H1 (cell line): ENCODE results near the gene PBX2. TPM values are rescaled to one million over a fixed set of nuclear protein-coding genes. Genes with fewer than 3 reads are reported as not detected.

Experiments used
- CTCF ChIA-PET: fragments of 300-600 bp; sonication (Branson Sonifier 250); formaldehyde crosslinking; loops from one replicate; lab custom pipeline; 2021; ENCODE audit not compliant: partially characterized antibody; lab: Charles Lee
- POLR2A ChIA-PET: fragments of 300-600 bp; sonication (Branson Sonifier 250); formaldehyde crosslinking; loops from one replicate; lab custom pipeline; 2021; ENCODE audit warnings: inconsistent platforms; ENCODE audit not compliant: partially characterized antibody; lab: Charles Lee
- DNase-seq, 2 experiments: peaks; one replicate each; pipeline versions ENCODE4 v3.0.0 to v3.0.0-alpha.2; 2010 to 2022; ENCODE audit warnings: low spot score in 2 of 2, low read depth in 1 of 2, mixed read lengths in 1 of 2
- FAIRE-seq: peaks from 2 replicates; lab custom pipeline; 2011; peaks lifted over from hg19 to GRCh38; lab: Jason Lieb, UNC
- H2AFZ ChIP-seq: 2 replicates; pipeline ENCODE4 v1.8.1; 2012; ENCODE audit warnings: low read length, inconsistent platforms
- H2AK5ac ChIP-seq: 2 replicates; pipeline ENCODE4 v1.6.1; 2013; ENCODE audit warnings: low read depth, low read length
- H2BK120ac ChIP-seq: replicated peaks from 2 replicates; pipeline ENCODE3; 2013; ENCODE audit warnings: low read depth, low read length, inconsistent platforms
- H2BK12ac ChIP-seq: 2 replicates; pipeline ENCODE4 v1.6.1; 2013; ENCODE audit warnings: low read depth, low read length
- H2BK15ac ChIP-seq: 2 replicates; pipeline ENCODE4 v1.6.1; 2013; ENCODE audit warnings: low read length
- H2BK20ac ChIP-seq: 2 replicates; pipeline ENCODE4 v1.6.1; 2013; ENCODE audit warnings: low read length
- H2BK5ac ChIP-seq: 2 replicates; pipeline ENCODE4 v1.6.1; 2013; ENCODE audit warnings: low read depth, low read length
- H3K14ac ChIP-seq: 2 replicates; pipeline ENCODE4 v1.6.1; 2013; ENCODE audit warnings: inconsistent platforms; ENCODE audit not compliant: insufficient read length
- H3K18ac ChIP-seq: 2 replicates; pipeline ENCODE4 v1.6.1; 2013; ENCODE audit warnings: low read length; ENCODE audit errors: extremely low read depth
- H3K23ac ChIP-seq: 2 replicates; pipeline ENCODE4 v1.6.1; 2013; ENCODE audit warnings: inconsistent platforms; ENCODE audit not compliant: insufficient read length
- H3K23me2 ChIP-seq: 2 replicates; pipeline ENCODE4 v1.6.1; 2013; ENCODE audit warnings: low read depth, low read length
- H3K27ac ChIP-seq: 2 replicates; pipeline ENCODE4 v1.6.1; 2011; ENCODE audit warnings: low read depth, low read length, inconsistent platforms
- H3K27me3 ChIP-seq, 4 experiments: replicated peaks in 1 of 4; 1 replicate in 1 of 4; 2 replicates in 3 of 4; pipeline versions ENCODE4 v1.6.1 to v1.8.1; 2011 to 2013; ENCODE audit warnings: low read length in 3 of 4, mild to moderate bottlenecking in 3 of 4, inconsistent platforms in 2 of 4, mixed read lengths in 2 of 4, moderate library complexity in 1 of 4; ENCODE audit not compliant: control insufficient read depth in 3 of 4, insufficient read depth in 3 of 4; ENCODE audit errors: extremely low read depth in 1 of 4
- H3K36me3 ChIP-seq, 4 experiments: 2 replicates each; pipeline versions ENCODE4 v1.6.1 to v1.8.1; 2011 to 2013; ENCODE audit warnings: mild to moderate bottlenecking in 4 of 4, low read length in 3 of 4, moderate library complexity in 2 of 4, control low read depth in 1 of 4, inconsistent platforms in 1 of 4; ENCODE audit not compliant: insufficient read depth in 4 of 4, control insufficient read depth in 2 of 4
- H3K4ac ChIP-seq: replicated peaks from 2 replicates; pipeline ENCODE3; 2013; ENCODE audit warnings: low read length, low read depth, mixed read lengths, inconsistent platforms; ENCODE audit not compliant: insufficient read length
- H3K4me1 ChIP-seq, 4 experiments: replicated peaks in 1 of 4; 1 replicate in 1 of 4; 2 replicates in 3 of 4; pipeline versions ENCODE4 v1.6.1 to v1.8.1; 2011 to 2013; ENCODE audit warnings: low read length in 3 of 4, inconsistent platforms in 2 of 4, mixed read lengths in 1 of 4; ENCODE audit not compliant: insufficient read depth in 4 of 4, control insufficient read depth in 3 of 4
- H3K4me2 ChIP-seq, 2 experiments: 2 replicates each; pipeline versions ENCODE4 v1.6.1 to v1.8.1; 2011 to 2013; ENCODE audit warnings: low read depth in 2 of 2, low read length in 2 of 2, control low read depth in 1 of 2, inconsistent platforms in 1 of 2, mild to moderate bottlenecking in 1 of 2; ENCODE audit not compliant: insufficient read depth in 1 of 2
- H3K4me3 ChIP-seq, 4 experiments: fragments of 200-600, 300-600 bp in 1 of 4; sonication (generic), shearing (Covaris generic), sonication (Bioruptor Twin) in 1 of 4; 2 replicates each; pipeline versions ENCODE4 v1.5.1 to v1.8.1; 2011 to 2016; ENCODE audit warnings: low read length in 4 of 4, low read depth in 3 of 4, control low read depth in 2 of 4, inconsistent platforms in 2 of 4, mild to moderate bottlenecking in 2 of 4, mixed read lengths in 1 of 4, moderate library complexity in 1 of 4; ENCODE audit not compliant: insufficient read depth in 2 of 4; ENCODE audit errors: extremely low read depth in 1 of 4
- H3K56ac ChIP-seq: replicated peaks from 2 replicates; pipeline ENCODE3; 2013; ENCODE audit warnings: low read depth, mild to moderate bottlenecking, mixed read lengths, low read length, inconsistent platforms; ENCODE audit not compliant: insufficient read length
- H3K79me1 ChIP-seq: 2 replicates; pipeline ENCODE4 v1.6.1; 2013; ENCODE audit warnings: low read depth, low read length, control low read depth
- H3K79me2 ChIP-seq, 2 experiments: 2 replicates each; pipeline versions ENCODE4 v1.6.1 to v1.8.1; 2012 to 2013; ENCODE audit warnings: low read length in 2 of 2, mild to moderate bottlenecking in 2 of 2, inconsistent platforms in 1 of 2; ENCODE audit not compliant: insufficient read depth in 2 of 2, control insufficient read depth in 1 of 2
- H3K9ac ChIP-seq, 4 experiments: replicated peaks in 1 of 4; 1 replicate in 1 of 4; 2 replicates in 3 of 4; pipeline versions ENCODE4 v1.6.1 to v1.8.1; 2011 to 2013; ENCODE audit warnings: low read depth in 3 of 4, low read length in 3 of 4, control low read depth in 2 of 4, mild to moderate bottlenecking in 2 of 4, moderate library complexity in 2 of 4, inconsistent platforms in 1 of 4; ENCODE audit errors: extremely low read depth in 1 of 4
- H3K9me3 ChIP-seq, 2 experiments: 2 replicates each; pipeline versions ENCODE4 v1.6.1 to v1.8.1; 2012 to 2013; ENCODE audit warnings: mild to moderate bottlenecking in 2 of 2, moderate library complexity in 2 of 2, control low read depth in 1 of 2, inconsistent platforms in 1 of 2, low read depth in 1 of 2, low read length in 1 of 2, mixed read lengths in 1 of 2; ENCODE audit not compliant: insufficient read depth in 2 of 2
- H4K20me1 ChIP-seq, 2 experiments: replicated peaks in 1 of 2; 2 replicates each; pipeline versions ENCODE3 to v1.8.1; 2011 to 2013; ENCODE audit warnings: inconsistent platforms in 2 of 2, low read length in 2 of 2, mild to moderate bottlenecking in 1 of 2; ENCODE audit not compliant: insufficient read depth in 2 of 2, control insufficient read depth in 1 of 2
- H4K5ac ChIP-seq: 2 replicates; pipeline ENCODE4 v1.6.1; 2013; ENCODE audit warnings: low read length, low read depth, mixed read lengths, inconsistent platforms; ENCODE audit not compliant: insufficient read length
- H4K8ac ChIP-seq: 2 replicates; pipeline ENCODE4 v1.8.0; 2013; ENCODE audit warnings: mild to moderate bottlenecking, moderate library complexity, low read length, inconsistent platforms; ENCODE audit not compliant: insufficient read depth; ENCODE audit errors: extremely low read depth
- H4K91ac ChIP-seq: replicated peaks from 2 replicates; pipeline ENCODE3; 2013; ENCODE audit warnings: low read length, mixed read lengths, inconsistent platforms; ENCODE audit not compliant: insufficient read length
- ASH2L ChIP-seq: fragments of 200-600, 300-600 bp; sonication (generic); IDR thresholded peaks from one replicate; pipeline ENCODE4 v1.7.1; 2017; ENCODE audit warnings: low read length
- BACH1 ChIP-seq: IDR thresholded peaks from 2 replicates; pipeline ENCODE4 v1.6.1; 2012; ENCODE audit warnings: low read length, improper control_type of control experiment
- CBX5 ChIP-seq: fragments of 300-800, 300-1000 bp; sonication (generic); IDR thresholded peaks from 2 replicates; pipeline ENCODE4 v1.7.1; 2016; ENCODE audit warnings: antibody characterized with exemption, low read length, low read depth
- CHD2 ChIP-seq: IDR thresholded peaks from 2 replicates; pipeline ENCODE4 v1.6.1; 2012; ENCODE audit warnings: low read length, improper control_type of control experiment
- EP300 ChIP-seq, 2 experiments: IDR thresholded peaks; 1 replicate in 1 of 2; 2 replicates in 1 of 2; pipeline ENCODE4 v1.6.1; 2011 to 2012; ENCODE audit warnings: low read depth in 2 of 2, low read length in 2 of 2, mild to moderate bottlenecking in 2 of 2, borderline replicate concordance in 1 of 2, inconsistent platforms in 1 of 2, moderate library complexity in 1 of 2
- EZH2 ChIP-seq: fragments of 200-600 bp; sonication (generic); IDR thresholded peaks from 2 replicates; pipeline ENCODE4 v1.7.1; 2012; ENCODE audit warnings: low read depth, mild to moderate bottlenecking, moderate library complexity, low read length, inconsistent platforms; ENCODE audit not compliant: severe bottlenecking
- FOSL1 ChIP-seq: IDR thresholded peaks from 2 replicates; pipeline ENCODE4 v1.6.1; 2011; ENCODE audit warnings: mild to moderate bottlenecking, low read depth, low read length, moderate library complexity; ENCODE audit not compliant: insufficient read depth
- GABPA ChIP-seq: IDR thresholded peaks from 2 replicates; pipeline ENCODE4 v1.6.1; 2011; ENCODE audit warnings: mild to moderate bottlenecking, low read length, moderate library complexity, borderline replicate concordance; ENCODE audit not compliant: insufficient read depth
- JUN ChIP-seq: IDR thresholded peaks from 2 replicates; pipeline ENCODE4 v1.6.1; 2011; ENCODE audit warnings: low read depth, mild to moderate bottlenecking, improper control_type of control experiment, low read length
- MAFK ChIP-seq: IDR thresholded peaks from 2 replicates; pipeline ENCODE4 v1.6.1; 2012; ENCODE audit warnings: low read depth, mild to moderate bottlenecking, improper control_type of control experiment, low read length
- POLR2AphosphoS5 ChIP-seq: IDR thresholded peaks from 2 replicates; pipeline ENCODE4 v1.6.1; 2011; ENCODE audit warnings: low read depth, low read length
- POU5F1 ChIP-seq: IDR thresholded peaks from 2 replicates; pipeline ENCODE4 v1.6.1; 2011; ENCODE audit warnings: low read depth, mild to moderate bottlenecking, low read length, moderate library complexity
- RXRA ChIP-seq: IDR thresholded peaks from 2 replicates; pipeline ENCODE4 v1.6.1; 2011; ENCODE audit warnings: low read depth, mild to moderate bottlenecking, low read length, moderate library complexity; ENCODE audit not compliant: insufficient read depth
- SP2 ChIP-seq: IDR thresholded peaks from 2 replicates; pipeline ENCODE4 v1.6.1; 2012; ENCODE audit warnings: mild to moderate bottlenecking, low read length, inconsistent platforms
- ZNF274 ChIP-seq: IDR thresholded peaks from 2 replicates; pipeline ENCODE4 v1.7.0; 2012; ENCODE audit warnings: low read length, borderline replicate concordance; ENCODE audit errors: extremely low read depth
- WGBS, 2 experiments: shearing (Covaris generic) in 1 of 2; methylation state at CpG; one replicate each; pipeline versions ENCODE4 v1.1.6 to v1.1.7; 2013 to 2015; ENCODE audit warnings: low lambda C conversion rate in 2 of 2, mixed read lengths in 2 of 2, inconsistent platforms in 1 of 2, low coverage in 1 of 2, missing lambda C conversion rate in 1 of 2; ENCODE audit not compliant: insufficient replicate concordance in 2 of 2, insufficient coverage in 1 of 2, insufficient read length in 1 of 2; ENCODE audit errors: extremely low coverage in 1 of 2, missing lambda C conversion rate in 1 of 2; 5-methylcytosine and 5-hydroxymethylcytosine counted together
- polyA plus RNA-seq, 7 experiments: library from polyadenylated mRNA; depleted of rRNA in 3 of 7; stranded (reverse) in 5 of 7; unstranded in 2 of 7; fragments of >200 nt in 5 of 7; fragments of 200-250 nt in 2 of 7; gene quantifications; 1 replicate in 5 of 7; 2 replicates in 1 of 7; 4 replicates in 1 of 7; pipeline versions ENCODE4 v1.2.1 to v1.2.3, GENCODE V29; 2011 to 2013; ENCODE audit warnings: missing spikeins in 2 of 7, mixed read lengths in 2 of 7
- total RNA-seq: library from RNA; stranded (reverse); fragmentation: NEBNext Ultra II Directional; extraction: Animal tissue kit (Norgen Biotek cat#: 25700); gene quantifications from 2 replicates; pipeline ENCODE4 v1.2.1, GENCODE V29; 2021

The PBX2 gene
- total and polyA plus RNA-seq, 2 of the 8 experiments (the other 6 are each of a cell fraction or from before 2014, with no cell fraction given) = 102 to 130 TPM

DNA sequence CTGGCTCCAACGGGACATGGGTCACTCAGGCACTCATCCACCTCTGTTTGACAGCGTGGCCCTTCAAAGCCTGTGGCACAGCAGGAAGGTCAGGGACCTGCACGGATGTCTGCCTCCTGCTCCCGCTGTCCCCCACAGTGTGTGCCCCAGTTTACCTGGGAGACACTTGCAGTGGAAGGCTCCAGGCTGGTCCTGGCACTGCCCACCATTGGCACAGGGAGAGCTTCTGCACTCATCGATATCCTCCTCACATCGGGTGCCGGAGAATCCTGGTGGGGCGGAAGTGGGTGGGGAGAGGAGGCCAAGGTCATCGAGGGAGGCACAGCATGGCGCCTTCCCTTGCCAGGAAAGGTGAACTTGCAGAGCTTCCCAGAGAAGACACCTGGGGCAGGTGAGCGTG, 27.0 kb upstream of the PBX2 start:
- H2BK120ac ChIP-seq = no peak overlapping the region
- H3K79me1 ChIP-seq = no peaks in the 10 kb centered on the region; the same call in 1 of the 2 replicates
- ChIA-PET CTCF (interaction anchor here (0.8 to 0.9 kb wide), 2 partner anchors 154 to 444 kb away, joined by 3 to 4 read pairs; no protein-coding TSS in a partner anchor), POLR2A (interaction anchor here (0.5 kb wide), 1 partner anchor 81 kb away, joined by 3 read pairs; no protein-coding TSS in a partner anchor)
- no peak overlapping the region for H2AFZ ChIP-seq
- no peak for FAIRE-seq
- no peak overlapping the region for H2AK5ac ChIP-seq
- H4K91ac ChIP-seq = no peak overlapping the region
- H3K79me2 ChIP-seq = no peaks in the 10 kb centered on the region
- no peaks in the 10 kb centered on the region; the same call in 1 of the 2 replicates for H3K23me2 ChIP-seq
- 92% methylated on average over 6 of the region's 11 CpGs; no CpG with 5 or more reads in 1 of the 2 experiments for WGBS, 2 experiments
- no peak overlapping the region for H3K27ac ChIP-seq
- H3K4me3 ChIP-seq = no peak overlapping the region
- no peaks in the 10 kb centered on the region for H3K4me1 ChIP-seq
- H3K18ac ChIP-seq = no peak overlapping the region
- no peaks in the 10 kb centered on the region for H3K36me3 ChIP-seq
- H3K23ac ChIP-seq = no peak overlapping the region
- no peak overlapping the region for H2BK12ac ChIP-seq
- no peak overlapping the region for H2BK20ac ChIP-seq
- no peak overlapping the region for H3K4me2 ChIP-seq
- H3K27me3 ChIP-seq = no peaks in the 10 kb centered on the region
- no peaks in the 10 kb centered on the region for H3K9me3 ChIP-seq
- H3K14ac ChIP-seq = no peak overlapping the region
- no peak overlapping the region for H2BK15ac ChIP-seq
- no peak overlapping the region for H2BK5ac ChIP-seq
- no peak overlapping the region for H4K5ac ChIP-seq
- no peak overlapping the region for H4K8ac ChIP-seq
- no peaks in the 10 kb centered on the region for H4K20me1 ChIP-seq
- no peak overlapping the region for H3K9ac ChIP-seq
- H3K4ac ChIP-seq = no peak overlapping the region
- no peak for DNase-seq
- H3K56ac ChIP-seq = no peak overlapping the region
- no peak for TF ChIP-seq ZNF274
- no peak for TF ChIP-seq POLR2AphosphoS5
- TF ChIP-seq CBX5 = no peak
- no peak for TF ChIP-seq SP2
- TF ChIP-seq BACH1 = no peak
- TF ChIP-seq FOSL1 = no peak
- no peak for TF ChIP-seq ASH2L
- no peak for TF ChIP-seq CHD2
- TF ChIP-seq EZH2 = no peak
- TF ChIP-seq GABPA = no peak
- no peak for TF ChIP-seq POU5F1
- TF ChIP-seq RXRA = no peak
- TF ChIP-seq MAFK = no peak
- TF ChIP-seq JUN = no peak
- TF ChIP-seq EP300 (IDR thresholded peaks at IDR 0.05; ENCODE audit: borderline replicate concordance in 1 of 2, low read depth in 2 of 2, low read length in 2 of 2) = no peak
